NCI-H345 treated with DMSO at 0.1 percent for 48 hours (cell line): ENCODE data around the gene RTF2.

ENCODE experiments used
- DNase-seq: peaks from one replicate; lab custom pipeline; 2025; ENCODE audit not compliant: unreplicated experiment; lab: John Stamatoyannopoulos, UW

RTF2 gene

GRCh38 chr20:56438284-56438683 lies 30.1 kb upstream of the RTF2 start:
- DNase-seq: no peak

- DNase-seq: no peak
Observed at GRCh38 chr20:56439771-56440291, 28.6 kb upstream of the RTF2 start.

- DNase-seq: no peak
Observed at GRCh38 chr20:56440346-56441007, 27.9 kb upstream of the RTF2 start.

GRCh38 chr20:56442389-56443365 lies 25.8 kb upstream of the RTF2 start:
- DNase-seq: no peak

- DNase-seq: no peak
Observed at GRCh38 chr20:56443654-56444540, 24.5 kb upstream of the RTF2 start.

GRCh38 chr20:56445130-56445529 lies 23.3 kb upstream of the RTF2 start:
- DNase-seq: no peak

GRCh38 chr20:56445540-56445939 lies 22.9 kb upstream of the RTF2 start:
- DNase-seq: no peak

GRCh38 chr20:56447227-56447626 lies 21.2 kb upstream of the RTF2 start:
- DNase-seq: no peak

- DNase-seq: no peak
Observed at GRCh38 chr20:56449459-56449858, 19.0 kb upstream of the RTF2 start.

- DNase-seq: no peak
Observed at GRCh38 chr20:56451056-56451765, 17.2 kb upstream of the RTF2 start.

GRCh38 chr20:56453352-56453751 lies 15.1 kb upstream of the RTF2 start:
- DNase-seq: no peak

GRCh38 chr20:56454754-56455153 lies 13.7 kb upstream of the RTF2 start:
- no peak for DNase-seq

- no peak for DNase-seq
Observed at GRCh38 chr20:56458206-56458821, 10.1 kb upstream of the RTF2 start.

GRCh38 chr20:56460459-56460858 lies 8.0 kb upstream of the RTF2 start:
- DNase-seq: no peak

- DNase-seq: no peak
Observed at GRCh38 chr20:56461576-56461975, 6.9 kb upstream of the RTF2 start.

- no peak for DNase-seq
Observed at GRCh38 chr20:56463428-56463827, 5.0 kb upstream of the RTF2 start.

GRCh38 chr20:56465997-56466396 lies 2.4 kb upstream of the RTF2 start:
- no peak for DNase-seq

GRCh38 chr20:56467968-56468315 lies 485 bp upstream of the RTF2 start:
- DNase-seq: no peak

- no peak for DNase-seq
Observed at GRCh38 chr20:56469077-56469449, 636 bp downstream of the RTF2 start.

- no peak for DNase-seq
Observed at GRCh38 chr20:56483970-56484369, 15.5 kb downstream of the RTF2 start.
